GM21717 (cell line): ENCODE data around the gene ETF1.

ENCODE experiments used
- ATAC-seq: cut with Tn5 transposase; IDR thresholded peaks from one replicate; pipeline ENCODE4 v1.9.1; 2021; ENCODE audit warnings: mild to moderate bottlenecking, moderate library complexity; ENCODE audit not compliant: unreplicated experiment

The ETF1 gene

DNA sequence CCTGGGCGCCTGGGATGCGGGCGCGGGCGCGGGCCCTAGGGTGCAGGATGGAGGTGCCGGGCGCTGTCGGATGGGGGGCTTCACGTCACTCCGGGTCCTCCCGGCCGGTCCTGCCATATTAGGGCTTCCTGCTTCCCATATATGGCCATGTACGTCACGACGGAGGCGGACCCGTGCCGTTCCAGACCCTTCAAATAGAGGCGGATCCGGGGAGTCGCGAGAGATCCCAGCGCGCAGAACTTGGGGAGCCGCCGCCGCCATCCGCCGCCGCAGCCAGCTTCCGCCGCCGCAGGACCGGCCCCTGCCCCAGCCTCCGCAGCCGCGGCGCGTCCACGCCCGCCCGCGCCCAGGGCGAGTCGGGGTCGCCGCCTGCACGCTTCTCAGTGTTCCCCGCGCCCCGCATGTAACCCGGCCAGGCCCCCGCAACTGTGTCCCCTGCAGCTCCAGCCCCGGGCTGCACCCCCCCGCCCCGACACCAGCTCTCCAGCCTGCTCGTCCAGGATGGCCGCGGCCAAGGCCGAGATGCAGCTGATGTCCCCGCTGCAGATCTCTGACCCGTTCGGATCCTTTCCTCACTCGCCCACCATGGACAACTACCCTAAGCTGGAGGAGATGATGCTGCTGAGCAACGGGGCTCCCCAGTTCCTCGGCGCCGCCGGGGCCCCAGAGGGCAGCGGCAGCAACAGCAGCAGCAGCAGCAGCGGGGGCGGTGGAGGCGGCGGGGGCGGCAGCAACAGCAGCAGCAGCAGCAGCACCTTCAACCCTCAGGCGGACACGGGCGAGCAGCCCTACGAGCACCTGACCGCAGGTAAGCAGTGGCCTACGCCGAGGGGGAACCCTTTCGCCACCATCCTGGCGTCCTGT, 77.5 kb downstream of the ETF1 start, which contains the start of gene EGR1:
EGR1 (plus strand) TSS at position 219 of the 864 bp plus-strand sequence; CDS start at position 502, 283 bp downstream.
- peak; percentile 56 for ATAC-seq

DNA sequence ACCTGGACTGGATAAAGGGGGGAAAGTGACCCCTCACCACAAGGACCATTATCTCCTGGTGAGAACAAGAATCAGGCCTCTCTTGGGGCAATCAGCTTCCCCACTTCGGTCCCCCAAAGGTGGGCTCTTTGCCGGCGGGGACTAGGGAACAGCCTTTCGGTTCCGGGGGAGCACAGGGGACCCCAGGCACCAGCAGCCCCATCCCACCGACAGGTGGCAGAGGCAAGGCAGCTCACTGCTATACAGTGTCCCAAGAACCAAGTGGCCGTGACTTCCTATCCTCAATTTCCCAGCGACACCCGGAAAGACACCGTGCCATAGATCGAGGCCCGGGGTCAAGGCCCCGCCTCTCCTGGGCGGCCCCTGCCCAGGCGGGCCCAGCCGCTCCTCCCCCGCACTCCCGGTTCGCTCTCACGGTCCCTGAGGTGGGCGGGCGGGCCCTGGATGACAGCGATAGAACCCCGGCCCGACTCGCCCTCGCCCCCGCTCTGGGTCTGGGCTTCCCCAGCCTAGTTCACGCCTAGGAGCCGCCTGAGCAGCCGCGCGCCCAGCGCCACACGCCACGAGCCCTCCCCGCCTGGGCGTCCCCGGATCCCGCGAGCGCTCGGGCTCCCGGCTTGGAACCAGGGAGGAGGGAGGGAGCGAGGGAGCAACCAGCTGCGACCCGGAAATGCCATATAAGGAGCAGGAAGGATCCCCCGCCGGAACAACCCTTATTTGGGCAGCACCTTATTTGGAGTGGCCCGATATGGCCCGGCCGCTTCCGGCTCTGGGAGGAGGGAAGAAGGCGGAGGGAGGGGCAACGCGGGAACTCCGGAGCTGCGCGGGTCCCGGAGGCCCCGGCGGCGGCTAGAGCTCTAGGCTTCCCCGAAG, 78.4 kb downstream of the ETF1 start:
- peak; percentile 71 for ATAC-seq

DNA sequence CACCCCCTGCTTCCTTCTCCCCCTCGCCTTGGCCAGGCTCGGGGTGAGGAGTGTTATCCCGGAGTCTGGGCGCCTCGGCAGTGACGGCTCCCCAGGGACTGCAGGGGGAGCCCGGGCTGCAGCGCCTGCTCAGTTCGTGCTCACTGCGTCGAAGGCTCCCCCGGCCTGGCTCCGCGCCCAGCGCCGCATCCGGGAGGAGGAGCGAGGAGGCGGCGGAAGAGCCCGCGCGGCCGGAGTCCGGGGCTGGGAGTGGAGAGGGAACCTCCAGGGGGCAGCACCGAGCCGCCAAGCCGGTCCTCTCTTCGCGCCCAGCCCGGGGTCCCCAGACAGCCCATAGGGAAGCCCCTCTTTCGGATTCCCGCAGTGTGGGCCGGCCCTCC, 79.0 kb downstream of the ETF1 start:
- peak; percentile 44 for ATAC-seq

DNA sequence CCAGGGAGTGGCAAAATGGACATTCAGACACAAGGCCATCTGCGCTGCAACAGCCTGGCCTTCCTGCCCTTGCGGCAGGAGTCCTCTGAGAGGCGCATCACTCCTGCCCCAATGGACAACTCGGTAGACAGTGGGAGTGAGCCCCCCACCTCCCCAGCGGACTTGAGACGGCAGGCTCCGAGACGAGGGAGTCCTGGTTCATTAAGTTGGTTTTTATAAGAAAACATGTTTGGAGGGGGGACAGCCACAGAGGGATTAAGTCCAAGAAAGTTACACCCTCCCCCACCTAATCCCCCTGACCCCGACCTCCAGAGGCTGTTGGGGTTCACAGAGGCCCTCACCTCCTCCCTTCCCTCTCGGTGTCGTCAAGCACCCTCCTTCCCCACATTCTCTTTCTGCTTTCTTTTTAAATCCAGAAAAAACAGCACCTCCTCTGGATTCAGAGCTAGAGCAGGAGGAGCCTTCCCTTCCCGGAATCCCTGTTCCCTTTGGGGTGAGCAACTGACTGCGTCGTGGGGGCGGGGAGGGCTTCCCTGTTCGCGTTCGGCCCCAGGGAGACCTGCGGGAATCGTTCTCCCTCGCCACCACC, 79.5 kb downstream of the ETF1 start:
- ATAC-seq, result no peak

DNA sequence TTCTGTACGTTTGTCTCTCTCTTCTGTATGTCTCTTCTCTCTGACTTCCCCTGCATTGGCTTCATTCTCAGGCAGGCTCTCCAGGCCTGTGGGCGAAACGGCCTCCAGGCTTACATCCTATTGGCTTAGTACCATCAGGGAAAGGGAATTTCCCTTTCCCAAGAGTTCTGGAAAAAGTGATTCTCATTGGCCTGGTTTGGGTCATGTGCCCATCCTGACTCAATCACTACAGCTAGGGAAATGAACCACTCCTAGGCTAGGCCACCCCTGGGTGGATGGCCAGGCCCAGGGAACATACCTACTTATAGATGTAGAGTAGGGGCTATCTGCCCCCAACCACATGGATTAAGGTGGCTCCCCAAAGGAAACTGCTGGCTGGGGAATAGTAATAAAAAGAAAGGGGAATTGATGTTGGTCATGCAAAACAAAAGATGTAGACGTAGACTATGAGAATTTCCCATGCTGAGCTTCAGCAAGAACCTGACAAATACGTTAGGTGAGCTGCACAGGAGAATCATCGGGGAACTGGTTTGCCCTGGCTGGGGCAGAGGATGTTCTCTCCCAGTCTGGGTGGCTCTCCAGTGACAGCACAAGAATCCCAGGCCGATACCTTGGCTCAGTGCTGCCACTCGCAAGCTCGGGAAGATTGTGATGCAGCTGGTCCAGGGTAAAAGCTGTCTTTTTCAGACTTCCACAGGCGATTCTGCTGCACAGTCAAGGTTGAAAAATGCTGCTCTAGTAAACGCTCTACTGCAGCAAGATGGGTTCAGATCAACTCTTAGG, 81.5 kb downstream of the ETF1 start:
- ATAC-seq, result no peak

DNA sequence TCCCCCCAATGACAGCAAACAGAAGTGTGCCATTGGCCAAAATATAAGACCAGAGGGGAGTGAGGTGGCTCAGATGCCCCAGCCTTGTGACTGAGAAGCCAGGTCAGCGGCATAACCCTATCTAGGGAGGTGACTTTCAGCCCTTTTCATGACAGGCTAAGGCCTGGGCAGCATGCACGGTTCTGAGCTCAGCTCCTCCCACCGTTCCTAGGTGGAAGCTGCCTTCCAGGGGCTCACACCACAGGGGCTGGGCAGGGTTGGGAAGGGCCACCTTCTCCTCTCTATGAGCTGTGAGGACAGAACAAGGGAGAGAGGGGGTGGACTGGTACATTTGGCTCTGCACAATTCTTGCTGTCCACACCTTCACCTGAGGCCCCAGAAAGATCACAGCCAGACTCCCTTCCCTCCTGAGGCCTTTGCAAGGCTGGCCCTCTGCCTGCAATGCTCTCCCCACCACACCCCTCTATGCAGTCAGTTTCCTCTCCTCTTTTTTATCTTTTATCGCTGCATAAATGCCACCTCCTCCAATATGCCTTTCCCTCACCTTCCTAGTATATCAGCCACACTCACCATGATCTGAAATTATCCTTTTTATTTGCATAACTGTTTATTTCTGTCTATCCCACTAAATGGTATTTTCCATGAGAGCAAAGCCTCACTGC, 82.9 kb downstream of the ETF1 start:
- no peak for ATAC-seq

DNA sequence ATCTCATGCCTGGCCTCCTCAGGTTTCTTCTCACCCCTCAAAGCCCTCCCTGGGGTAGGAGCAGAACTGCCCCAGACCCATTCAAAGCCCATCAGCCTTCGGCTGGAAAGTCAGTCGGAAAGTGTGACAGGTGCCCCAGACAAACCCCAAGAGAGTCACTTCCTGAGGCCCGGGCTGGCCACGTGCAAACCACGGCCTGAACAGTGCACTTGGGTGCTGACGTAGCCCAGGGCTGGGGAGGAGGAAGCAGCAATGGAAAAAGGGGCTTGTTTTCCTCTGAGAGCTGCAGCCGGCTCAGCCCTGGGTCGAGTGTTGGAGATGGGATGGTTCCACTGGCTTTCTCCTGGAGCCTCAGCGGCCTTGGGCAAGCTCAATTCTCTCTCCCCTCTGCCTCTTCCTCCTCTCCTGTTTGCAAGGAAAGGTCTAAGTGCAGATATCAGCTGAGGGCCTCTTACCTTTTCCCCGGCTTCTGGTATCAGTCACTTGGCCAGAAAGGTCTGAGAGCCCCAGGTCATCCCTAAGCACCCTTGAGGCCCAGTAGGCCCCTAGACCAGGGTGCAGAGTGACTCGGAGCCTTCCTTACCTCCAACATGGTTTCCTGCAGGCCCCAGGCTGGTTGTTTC, 83.6 kb downstream of the ETF1 start:
- no peak for ATAC-seq

DNA sequence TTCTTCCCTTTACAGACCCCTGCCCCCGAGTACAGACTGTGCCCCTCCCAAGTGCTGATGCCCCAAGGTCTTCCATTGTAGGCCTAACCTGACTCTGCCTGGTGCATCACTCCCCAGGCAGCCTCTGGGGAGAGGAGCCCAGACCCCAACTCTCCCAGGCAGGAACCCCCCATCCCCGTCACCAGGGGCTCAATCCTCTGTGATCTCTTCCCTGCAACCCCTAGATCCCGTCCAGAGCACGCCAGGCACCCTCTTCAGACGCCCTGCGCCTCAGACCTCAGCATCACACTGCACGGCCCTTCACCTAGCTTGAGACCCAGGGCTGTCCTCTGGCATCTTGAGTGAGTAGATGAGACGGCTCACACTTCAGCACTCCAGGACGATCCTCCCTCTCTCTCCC, 84.2 kb downstream of the ETF1 start:
- no peak for ATAC-seq

DNA sequence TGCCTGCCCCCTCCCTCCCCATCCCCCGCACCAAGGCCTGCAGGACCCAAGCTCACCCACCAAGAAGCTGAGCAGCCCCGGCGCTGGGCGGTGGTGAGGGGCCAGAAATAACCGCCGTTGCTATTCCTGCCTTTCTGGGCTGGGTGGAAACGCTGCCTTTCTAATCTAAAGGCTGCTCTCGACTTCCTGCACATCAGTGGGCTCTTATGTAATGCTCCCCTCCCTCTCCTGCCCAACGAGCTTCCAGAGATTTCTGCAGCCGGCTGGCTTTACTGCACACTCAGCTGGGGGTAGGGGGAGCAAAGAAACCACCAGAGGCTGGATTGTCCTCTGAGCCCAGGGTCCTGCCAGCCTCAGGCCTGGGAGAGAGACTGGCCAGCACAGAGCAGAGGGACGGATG, 84.7 kb downstream of the ETF1 start:
- ATAC-seq, result no peak

DNA sequence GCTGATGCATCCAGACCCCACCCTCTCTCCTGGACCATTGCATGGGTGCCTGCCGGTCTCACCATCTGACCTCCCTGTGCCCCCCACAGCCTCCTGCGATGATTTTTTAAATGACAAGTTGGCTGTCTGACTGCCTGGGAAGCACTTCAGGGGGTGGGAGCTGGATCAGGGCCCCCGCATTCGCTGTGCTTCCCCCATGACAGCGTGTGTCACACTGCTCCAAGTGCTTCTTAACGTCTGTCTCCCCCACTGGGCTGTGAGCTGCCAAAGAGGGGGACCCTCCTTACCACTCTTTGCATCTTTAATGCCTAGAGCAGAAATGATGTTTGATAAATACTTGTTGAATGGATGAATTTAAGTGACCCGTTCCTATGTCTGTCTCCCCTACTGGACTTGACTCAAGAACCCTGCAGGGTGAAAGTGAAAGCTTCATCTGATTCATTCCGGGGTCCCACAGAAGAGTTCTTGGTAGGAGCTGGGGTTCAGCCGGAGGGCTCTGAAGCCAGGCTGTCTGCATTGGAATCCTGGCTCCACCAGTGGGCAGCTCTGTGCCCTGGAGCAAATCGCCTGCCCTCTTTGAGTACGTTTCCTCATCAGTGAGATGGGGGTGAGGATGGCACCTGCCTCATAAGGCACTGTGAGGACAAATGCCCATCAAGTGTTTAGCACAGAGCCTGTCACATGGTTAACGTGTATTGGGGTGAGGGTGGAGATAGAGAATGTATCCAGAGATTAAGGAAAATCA, 85.3 kb downstream of the ETF1 start:
- ATAC-seq, result no peak
